Esophagus muscularis mucosa (tissue), 4 donors: ENCODE results near the gene WWTR1. TPM values are rescaled to one million over a fixed set of nuclear protein-coding genes. Genes with fewer than 3 reads are reported as not detected.

Experiments used
- DNase-seq: peaks from one replicate; pipeline ENCODE4 v3.0.0-alpha.2; 2017; ENCODE audit errors: extremely low spot score
- H3K27ac ChIP-seq, 4 donors: fragments of 200-600 bp; sonication (generic); replicated peaks in 1 of 4; 1 replicate in 3 of 4; 2 replicates in 1 of 4; pipeline ENCODE4 v1.5.1; 2016 to 2019; ENCODE audit warnings: mild to moderate bottlenecking in 1 of 4
- H3K27me3 ChIP-seq, 4 donors: fragments of 200-600 bp; sonication (generic); one replicate each; pipeline versions ENCODE4 v1.5.1 to v1.6.0; 2016 to 2019
- H3K36me3 ChIP-seq, 4 donors: fragments of 200-600 bp; sonication (generic); one replicate each; pipeline ENCODE4 v1.5.1; 2016 to 2019
- H3K4me1 ChIP-seq, 4 donors: fragments of 200-600 bp; sonication (generic); one replicate each; pipeline ENCODE4 v1.5.1; 2016 to 2019
- H3K4me3 ChIP-seq, 4 donors: fragments of 200-600 bp; sonication (generic); 1 replicate in 2 of 4; 2 replicates in 2 of 4; pipeline ENCODE4 v1.5.1; 2016 to 2019; ENCODE audit warnings: mild to moderate bottlenecking in 4 of 4, moderate library complexity in 1 of 4
- H3K9me3 ChIP-seq, 4 donors: fragments of 200-600 bp; sonication (generic); 1 replicate in 3 of 4; 2 replicates in 1 of 4; pipeline ENCODE4 v1.5.1; 2016 to 2019
- CTCF ChIP-seq, 3 experiments: fragments of 200-600 bp in 2 of 3; fragments of 450-650 bp in 1 of 3; sonication (generic) in 2 of 3; IDR thresholded peaks; one replicate each; pipeline ENCODE4 v1.5.1; 2017 to 2019; ENCODE audit warnings: antibody characterized with exemption in 3 of 3, mild to moderate bottlenecking in 2 of 3, moderate library complexity in 1 of 3
- EP300 ChIP-seq: sonication (generic); formaldehyde crosslinking; IDR thresholded peaks from one replicate; pipeline ENCODE4 v1.6.1; 2017; ENCODE audit warnings: antibody characterized with exemption
- POLR2A ChIP-seq: fragments of 450-650 bp; IDR thresholded peaks from one replicate; pipeline ENCODE4 v1.6.1; 2017; ENCODE audit warnings: antibody characterized with exemption, moderate library complexity, mild to moderate bottlenecking, low read depth
- POLR2AphosphoS5 ChIP-seq, 2 donors: sonication (generic); formaldehyde crosslinking; IDR thresholded peaks; one replicate each; pipeline ENCODE4 v1.6.1; 2017; ENCODE audit warnings: antibody characterized with exemption in 2 of 2
- WGBS: methylation state at CpG from one replicate; pipeline ENCODE4 v1.1.5; 2018; 5-methylcytosine and 5-hydroxymethylcytosine counted together
- intact Hi-C: fragments of 100-400 bp; cut with DNase I; formaldehyde crosslinking; loops from one replicate; pipeline ENCODE4 v1.15.1; 2023
- total RNA-seq, 4 donors: library from RNA; depleted of rRNA; stranded (reverse); fragments of >200 nt; gene quantifications; one replicate each; pipeline versions ENCODE4 v1.1.0 to v1.2.1, GENCODE V29; 2016

WWTR1 gene
- total RNA-seq, 4 donors from 2014 or later: 346 to 535 (median 463) TPM

GRCh38 chr3:149481491-149481890 is 176.3 kb downstream of the WWTR1 start:
- WGBS: 66% methylated on average over 2 of the region's 2 CpGs
- DNase-seq: no peak
- no peak overlapping the region for H3K4me3 ChIP-seq
- no peaks in the 10 kb centered on the region for H3K9me3 ChIP-seq
- intact Hi-C loops: loop anchor here (2.0 to 10.0 kb wide), 4 partner anchors 89 to 367 kb away; no protein-coding TSS in a partner anchor
- no peak overlapping the region for H3K27ac ChIP-seq
- no peak for TF ChIP-seq POLR2A
- H3K27me3 ChIP-seq: no peaks in the 10 kb centered on the region
- H3K4me1 ChIP-seq: peaks cover 6 to 17% (median 11%) of the 10 kb centered on the region in 4 donors
- H3K36me3 ChIP-seq: no peaks in the 10 kb centered on the region

- TF ChIP-seq EP300: no peak
- TF ChIP-seq CTCF (IDR thresholded peaks at IDR 0.05): no peak
- TF ChIP-seq POLR2AphosphoS5 (IDR thresholded peaks at IDR 0.05): no peak
- TF ChIP-seq POLR2A: no peak
- H3K4me3 ChIP-seq: no peak overlapping the region
- H3K36me3 ChIP-seq: no peaks in the 10 kb centered on the region
- DNase-seq: no peak
- H3K27me3 ChIP-seq: no peaks in the 10 kb centered on the region
- peaks cover 6 to 17% (median 11%) of the 10 kb centered on the region in 4 donors for H3K4me1 ChIP-seq
- H3K9me3 ChIP-seq: no peaks in the 10 kb centered on the region
- intact Hi-C loops: loop anchor here (2.0 to 10.0 kb wide), 4 partner anchors 88 to 366 kb away; no protein-coding TSS in a partner anchor
- no peak overlapping the region for H3K27ac ChIP-seq
- WGBS: 87% methylated on average over 3 of the region's 3 CpGs
Observed at GRCh38 chr3:149481056-149481455, 176.8 kb downstream of the WWTR1 start.

GRCh38 chr3:149480326-149481017 is 177.4 kb downstream of the WWTR1 start:
- peak overlapping the region; percentile 26 to 37 (median 30) for H3K27ac ChIP-seq
- WGBS: 78% methylated on average over 15 of the region's 15 CpGs

GRCh38 chr3:149479621-149480325 is 178.1 kb downstream of the WWTR1 start:
- H3K27ac ChIP-seq: peak overlapping the region; percentile 26 to 37 (median 30)
- no peak for TF ChIP-seq POLR2A
- no peak for TF ChIP-seq EP300
- no peak for TF ChIP-seq CTCF (IDR thresholded peaks at IDR 0.05)
- no peak for TF ChIP-seq POLR2AphosphoS5 (IDR thresholded peaks at IDR 0.05)
- H3K4me3 ChIP-seq: no peak overlapping the region
- H3K27me3 ChIP-seq: no peaks in the 10 kb centered on the region
- intact Hi-C loops: loop anchor here (2.0 to 10.0 kb wide), 5 partner anchors 87 to 522 kb away; no protein-coding TSS in a partner anchor
- DNase-seq: no peak
- H3K4me1 ChIP-seq: peaks cover 6 to 11% (median 8%) of the 10 kb centered on the region in 4 donors
- 71% methylated on average over 14 of the region's 14 CpGs for WGBS
- no peaks in the 10 kb centered on the region for H3K36me3 ChIP-seq
- H3K9me3 ChIP-seq: no peaks in the 10 kb centered on the region

More at GRCh38 chr3:149480326-149481017, 177.4 kb downstream of the WWTR1 start:
- peak; percentile 50 to 78 (median 54) for TF ChIP-seq CTCF (IDR thresholded peaks at IDR 0.05)
- TF ChIP-seq POLR2AphosphoS5 (IDR thresholded peaks at IDR 0.05): no peak
- no peaks in the 10 kb centered on the region for H3K36me3 ChIP-seq
- peaks cover 6 to 17% (median 11%) of the 10 kb centered on the region in 4 donors for H3K4me1 ChIP-seq
- H3K27me3 ChIP-seq: no peaks in the 10 kb centered on the region
- no peaks in the 10 kb centered on the region for H3K9me3 ChIP-seq
- no peak for DNase-seq
- no peak overlapping the region for H3K4me3 ChIP-seq
- intact Hi-C loops: loop anchor here (2.0 to 10.0 kb wide), 4 partner anchors 88 to 366 kb away; no protein-coding TSS in a partner anchor

GRCh38 chr3:149476225-149476624 is 181.6 kb downstream of the WWTR1 start:
- no peak overlapping the region for H3K27ac ChIP-seq
- no peak overlapping the region for H3K4me3 ChIP-seq

More at GRCh38 chr3:149476225-149476624, 181.6 kb downstream of the WWTR1 start:
- no peaks in the 10 kb centered on the region for H3K9me3 ChIP-seq
- WGBS: 82% methylated on average over 4 of the region's 4 CpGs
- H3K27me3 ChIP-seq: no peaks in the 10 kb centered on the region
- intact Hi-C loops: loop anchor here (5.0 kb wide), 1 partner anchor 519 kb away; no protein-coding TSS in a partner anchor
- H3K36me3 ChIP-seq: no peaks in the 10 kb centered on the region
- no peak for DNase-seq
- H3K4me1 ChIP-seq: peaks cover 5 to 25% (median 16%) of the 10 kb centered on the region in 4 donors
- TF ChIP-seq POLR2AphosphoS5 (IDR thresholded peaks at IDR 0.05) (no peak), POLR2A (no peak), EP300 (no peak), CTCF (IDR thresholded peaks at IDR 0.05) (no peak)
